Hepatocyte (in vitro differentiated cells): Measurements from ENCODE around the gene PCLO. TPM values are rescaled to one million over a fixed set of nuclear protein-coding genes. Genes with fewer than 3 reads are reported as not detected.

Experiments used
- DNase-seq: peaks from one replicate; pipeline ENCODE4 v3.0.0-alpha.2; 2016; ENCODE audit warnings: low spot score
- H2AFZ ChIP-seq: fragments of 200-600 bp; sonication (generic); 2 replicates; pipeline ENCODE4 v1.6.0; 2016; ENCODE audit warnings: antibody characterized with exemption, mild to moderate bottlenecking
- H3K27ac ChIP-seq: fragments of 200-600 bp; sonication (generic); 2 replicates; pipeline ENCODE4 v1.5.1; 2016; ENCODE audit warnings: mild to moderate bottlenecking
- H3K27me3 ChIP-seq: fragments of 200-600 bp; sonication (generic); 2 replicates; pipeline ENCODE4 v1.6.1; 2016
- H3K36me3 ChIP-seq: fragments of 200-600 bp; sonication (generic); replicated peaks from 2 replicates; pipeline ENCODE4 v1.5.1; 2016; ENCODE audit warnings: low read depth; ENCODE audit not compliant: insufficient read depth
- H3K4me1 ChIP-seq: fragments of 200-600 bp; sonication (generic); 2 replicates; pipeline ENCODE4 v1.5.1; 2016; ENCODE audit warnings: mild to moderate bottlenecking, moderate library complexity; ENCODE audit not compliant: insufficient read depth
- H3K4me2 ChIP-seq: fragments of 200-600 bp; sonication (generic); 2 replicates; pipeline ENCODE4 v1.6.0; 2016
- H3K4me3 ChIP-seq: fragments of 200-600 bp; sonication (generic); 2 replicates; pipeline ENCODE4 v1.5.1; 2016; ENCODE audit warnings: mild to moderate bottlenecking
- H3K79me2 ChIP-seq: fragments of 200-600 bp; sonication (generic); 2 replicates; pipeline ENCODE4 v1.6.0; 2017; ENCODE audit warnings: mild to moderate bottlenecking
- H3K9me2 ChIP-seq: fragments of 200-600 bp; sonication (generic); replicated peaks from 2 replicates; pipeline ENCODE4 v1.6.0; 2017; ENCODE audit warnings: mild to moderate bottlenecking; ENCODE audit not compliant: insufficient read depth
- H3K9me3 ChIP-seq: fragments of 200-600 bp; sonication (generic); 2 replicates; pipeline ENCODE4 v1.5.1; 2016; ENCODE audit warnings: low read depth, mild to moderate bottlenecking
- H4K20me1 ChIP-seq: fragments of 200-600 bp; sonication (generic); 2 replicates; pipeline ENCODE4 v1.6.0; 2016; ENCODE audit warnings: mild to moderate bottlenecking; ENCODE audit not compliant: insufficient read depth, poor library complexity, severe bottlenecking
- EZH2 ChIP-seq: fragments of 200-600 bp; sonication (generic); IDR thresholded peaks from 2 replicates; pipeline ENCODE4 v1.6.1; 2016; ENCODE audit warnings: antibody characterized with exemption, mild to moderate bottlenecking, borderline replicate concordance
- EZH2phosphoT487 ChIP-seq: fragments of 200-600 bp; sonication (generic); IDR thresholded peaks from one replicate; pipeline ENCODE4 v1.6.1; 2018; ENCODE audit warnings: antibody characterized with exemption, mild to moderate bottlenecking, low read depth, moderate library complexity; ENCODE audit not compliant: unreplicated experiment, severe bottlenecking
- WGBS: methylation state at CpG from one replicate; pipeline ENCODE4 v1.1.6; 2016; ENCODE audit warnings: low lambda C conversion rate; ENCODE audit errors: missing lambda C conversion rate; 5-methylcytosine and 5-hydroxymethylcytosine counted together
- polyA plus RNA-seq: library from polyadenylated mRNA; unstranded; fragments of >200 nt; fragmentation: Nextera tagmentation; extraction: Ambion mirVana; gene quantifications from 2 replicates; pipeline ENCODE4 v1.2.1, GENCODE V29; 2016
- total RNA-seq: library from RNA; depleted of rRNA; stranded (reverse); fragments of >200 nt; gene quantifications from 2 replicates; pipeline ENCODE4 v1.2.3, GENCODE V29; 2014
- TF ChIP-seq, protein P1 (sequence below): fragments of 200-600 bp; sonication (generic); IDR thresholded peaks from 2 replicates; pipeline ENCODE4 v1.5.1; 2016; ENCODE audit warnings: antibody characterized with exemption, mild to moderate bottlenecking; ENCODE audit not compliant: poor library complexity

Gene PCLO
- total and polyA plus RNA-seq, 2 experiments from 2014 or later: 1.3 to 8.1 TPM

DNA sequence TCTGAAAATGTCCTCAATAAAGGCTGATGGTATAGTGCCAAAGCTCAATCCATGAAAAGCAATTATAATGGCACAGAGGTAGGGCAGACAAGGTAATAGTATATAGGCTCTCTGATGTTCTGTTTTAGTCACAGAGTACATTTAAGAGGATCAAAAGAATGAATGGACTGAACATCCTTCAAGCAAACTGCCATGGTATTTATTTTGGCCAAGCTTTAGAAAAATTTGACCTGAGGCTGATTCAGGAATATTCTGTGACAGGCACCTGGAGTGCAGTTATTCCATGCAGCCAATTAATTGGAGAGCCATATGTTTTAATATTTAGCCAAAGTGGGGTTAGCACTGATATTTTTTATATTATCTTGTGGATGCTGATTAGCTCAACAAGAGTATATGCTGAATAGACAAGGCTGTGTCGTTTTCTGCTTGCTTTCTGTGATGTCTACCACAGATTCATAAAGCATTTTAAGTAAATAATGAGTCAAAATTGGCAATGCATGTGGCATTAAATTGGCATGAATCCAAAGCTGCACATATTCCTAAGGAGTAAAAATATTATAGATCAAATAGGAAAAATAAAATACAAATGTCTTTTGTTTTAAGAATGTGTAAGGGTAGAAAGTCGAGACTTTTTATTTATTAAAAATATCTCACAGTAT lies 177.4 kb downstream of the PCLO start:
- no peak overlapping the region for H3K27ac ChIP-seq
- H3K79me2 ChIP-seq: no peaks in the 10 kb centered on the region
- DNase-seq: no peak
- no peak overlapping the region for H3K4me2 ChIP-seq
- H3K9me3 ChIP-seq: no peaks in the 10 kb centered on the region
- H3K4me1 ChIP-seq: no peaks in the 10 kb centered on the region
- WGBS: 85% methylated on average over 2 of the region's 2 CpGs
- TF ChIP-seq, protein P1, sequence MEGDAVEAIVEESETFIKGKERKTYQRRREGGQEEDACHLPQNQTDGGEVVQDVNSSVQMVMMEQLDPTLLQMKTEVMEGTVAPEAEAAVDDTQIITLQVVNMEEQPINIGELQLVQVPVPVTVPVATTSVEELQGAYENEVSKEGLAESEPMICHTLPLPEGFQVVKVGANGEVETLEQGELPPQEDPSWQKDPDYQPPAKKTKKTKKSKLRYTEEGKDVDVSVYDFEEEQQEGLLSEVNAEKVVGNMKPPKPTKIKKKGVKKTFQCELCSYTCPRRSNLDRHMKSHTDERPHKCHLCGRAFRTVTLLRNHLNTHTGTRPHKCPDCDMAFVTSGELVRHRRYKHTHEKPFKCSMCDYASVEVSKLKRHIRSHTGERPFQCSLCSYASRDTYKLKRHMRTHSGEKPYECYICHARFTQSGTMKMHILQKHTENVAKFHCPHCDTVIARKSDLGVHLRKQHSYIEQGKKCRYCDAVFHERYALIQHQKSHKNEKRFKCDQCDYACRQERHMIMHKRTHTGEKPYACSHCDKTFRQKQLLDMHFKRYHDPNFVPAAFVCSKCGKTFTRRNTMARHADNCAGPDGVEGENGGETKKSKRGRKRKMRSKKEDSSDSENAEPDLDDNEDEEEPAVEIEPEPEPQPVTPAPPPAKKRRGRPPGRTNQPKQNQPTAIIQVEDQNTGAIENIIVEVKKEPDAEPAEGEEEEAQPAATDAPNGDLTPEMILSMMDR: no peak
- no peak for TF ChIP-seq EZH2phosphoT487
- TF ChIP-seq EZH2: no peak
- no peaks in the 10 kb centered on the region for H3K27me3 ChIP-seq
- no peak overlapping the region for H3K4me3 ChIP-seq
- no peak overlapping the region for H2AFZ ChIP-seq
- H3K36me3 ChIP-seq: no peaks in the 10 kb centered on the region
- no peaks in the 10 kb centered on the region for H3K9me2 ChIP-seq
- H4K20me1 ChIP-seq: no peaks in the 10 kb centered on the region

DNA sequence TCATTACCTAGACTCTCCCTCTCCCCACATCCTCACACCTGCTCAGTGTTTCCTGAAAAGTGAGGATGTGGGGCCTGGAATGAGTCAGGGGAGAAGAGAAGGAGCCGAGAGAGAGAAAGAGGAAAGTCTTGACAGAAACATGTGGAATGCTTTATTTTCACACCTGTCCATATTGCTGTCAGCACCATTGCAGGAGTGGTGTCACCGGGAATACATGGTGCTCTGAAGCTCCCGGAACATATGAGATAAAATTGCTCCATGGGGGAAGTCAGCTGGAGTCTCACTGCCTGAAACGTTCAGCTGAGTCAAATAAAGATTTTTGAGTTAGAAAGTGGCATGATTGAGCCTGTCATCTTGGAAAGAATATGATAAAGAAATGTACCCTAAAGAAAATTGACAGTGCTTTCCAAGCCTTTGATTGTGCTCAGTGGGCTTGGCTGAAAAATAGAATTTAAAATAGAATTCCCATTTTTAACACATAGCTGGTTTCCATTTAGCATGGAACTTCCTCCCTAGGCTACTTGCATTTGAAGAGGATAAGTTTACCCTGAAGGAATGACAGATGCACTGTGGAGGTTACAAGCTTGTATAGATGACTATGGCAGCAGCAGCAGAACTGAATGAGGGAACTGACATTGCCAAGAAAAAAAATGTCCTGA lies 182.4 kb downstream of the PCLO start:
- Histone ChIP-seq H4K20me1 (no peaks in the 10 kb centered on the region), H3K4me1 (no peaks in the 10 kb centered on the region), H3K4me2 (no peak overlapping the region), H3K27me3 (no peaks in the 10 kb centered on the region), H3K27ac (no peak overlapping the region), H3K79me2 (no peaks in the 10 kb centered on the region), H3K36me3 (no peaks in the 10 kb centered on the region), H3K4me3 (no peak overlapping the region), H3K9me3 (no peaks in the 10 kb centered on the region), H3K9me2 (no peaks in the 10 kb centered on the region), H2AFZ (no peak overlapping the region)
- WGBS: 76% methylated on average over 4 of the region's 4 CpGs
- DNase-seq: no peak
- TF ChIP-seq, protein P1: no peak
- TF ChIP-seq EZH2: no peak
- no peak for TF ChIP-seq EZH2phosphoT487

DNA sequence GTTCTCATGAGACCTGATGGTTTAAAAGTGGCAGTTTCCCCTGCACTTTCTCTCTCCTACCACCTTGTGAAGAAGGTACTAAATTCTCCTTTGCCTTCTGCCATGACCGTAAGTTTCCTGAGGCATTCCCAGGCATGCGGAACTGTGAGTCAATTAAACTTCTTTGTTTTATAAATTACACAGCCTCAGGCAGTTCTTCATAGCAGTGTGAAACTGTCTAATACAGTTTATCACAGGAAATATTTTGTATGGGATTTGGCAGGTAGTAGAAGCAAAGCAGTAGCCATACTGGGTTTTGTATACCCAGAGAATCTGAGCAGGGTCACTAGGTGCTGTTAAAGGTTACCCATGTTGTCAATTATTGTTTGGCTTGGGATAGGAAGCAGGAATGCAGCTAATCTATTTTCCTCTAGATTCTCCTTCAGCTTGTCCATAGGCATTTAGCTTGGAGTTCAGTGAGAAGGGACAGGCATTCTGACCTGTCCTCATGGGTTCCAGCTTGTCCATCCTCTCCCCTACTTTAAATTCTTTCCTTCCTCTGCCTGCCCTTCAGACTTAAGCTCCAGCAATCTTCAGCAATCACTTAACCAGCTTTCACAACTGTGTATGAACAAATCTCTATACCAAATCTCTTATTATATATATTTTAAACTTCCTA lies 186.7 kb downstream of the PCLO start:
- Histone ChIP-seq H2AFZ (no peak overlapping the region), H3K4me1 (no peaks in the 10 kb centered on the region), H3K4me2 (no peak overlapping the region), H3K79me2 (no peaks in the 10 kb centered on the region), H3K9me3 (no peaks in the 10 kb centered on the region), H3K27ac (no peak overlapping the region), H3K36me3 (no peaks in the 10 kb centered on the region), H3K4me3 (no peak overlapping the region), H3K27me3 (no peaks in the 10 kb centered on the region), H3K9me2 (no peaks in the 10 kb centered on the region), H4K20me1 (no peaks in the 10 kb centered on the region)
- no peak for DNase-seq
- 51% methylated on average over 2 of the region's 2 CpGs for WGBS
- TF ChIP-seq, protein P1: no peak
- TF ChIP-seq EZH2phosphoT487 (no peak), EZH2 (no peak)
